ENCODE measurements around the gene LMTK3.
A peak's percentile ranks its signal among the peaks of the same experiment; 100 is the strongest.

LMTK3 gene

GRCh38 chr19:48446579-48446978 is 65.1 kb downstream of the LMTK3 start:
- TF ChIP-seq REST (IDR thresholded peaks at IDR 0.05; ENCODE audit: insufficient replicate concordance, low read depth), result peak; percentile 51
- no peak for TF ChIP-seq CTCF (IDR thresholded peaks at IDR 0.05; ENCODE audit: insufficient read depth, low read length)
- peak overlapping the region; percentile 82 for H3K27ac ChIP-seq (replicated peaks)
- H3K4me3 ChIP-seq (replicated peaks; ENCODE audit: insufficient read depth, low read length), result peak overlapping the region; percentile 99
- DNase-seq (ENCODE audit: low read depth in 1 of 2, low spot score in 1 of 2), result no peak
- H3K27me3 ChIP-seq (ENCODE audit: insufficient read depth, poor library complexity, severe bottlenecking), result peaks cover 15% of the 10 kb centered on the region

- H3K27me3 ChIP-seq (ENCODE audit: insufficient read depth, poor library complexity, severe bottlenecking), result peaks cover 17% of the 10 kb centered on the region
- H3K4me3 ChIP-seq (replicated peaks; ENCODE audit: insufficient read depth, low read length), result peak within 1 kb of the TSS; percentile 99
- TF ChIP-seq CTCF (IDR thresholded peaks at IDR 0.05; ENCODE audit: insufficient read depth, low read length) (no peak), SPI1 (IDR thresholded peaks at IDR 0.05; ENCODE audit: borderline replicate concordance, low read depth) (peak; percentile 48; the same call in 1 of the 2 replicates), POLR2AphosphoS5 (IDR thresholded peaks at IDR 0.05; ENCODE audit: low read depth) (peak; percentile 86), GABPA (IDR thresholded peaks at IDR 0.05; ENCODE audit: low read depth) (peak; percentile 78)
- peak; percentile 96 to 98 for DNase-seq (ENCODE audit: low read depth in 1 of 2, low spot score in 1 of 2)
- H3K27ac ChIP-seq (replicated peaks), result peak within 1 kb of the TSS; percentile 82
Observed at GRCh38 chr19:48445606-48446481, 65.8 kb downstream of the LMTK3 start, which contains the start of gene GRWD1. Gene GRWD1, plus strand, starts transcription at chr19:48445983. Its CDS starts 23 bp downstream, at chr19:48446006.

- Histone ChIP-seq H3K27ac (replicated peaks) (peak overlapping the region; percentile 82), H3K4me3 (replicated peaks; ENCODE audit: insufficient read depth, low read length) (peak overlapping the region; percentile 99), H3K27me3 (ENCODE audit: insufficient read depth, poor library complexity, severe bottlenecking) (peaks cover 17% of the 10 kb centered on the region)
- DNase-seq (ENCODE audit: low read depth in 1 of 2, low spot score in 1 of 2), result peak; percentile 33 to 68
- no peak for TF ChIP-seq CTCF (IDR thresholded peaks at IDR 0.05; ENCODE audit: insufficient read depth, low read length)
- TF ChIP-seq SPI1 (IDR thresholded peaks at IDR 0.05; ENCODE audit: borderline replicate concordance, low read depth), result no peak
- TF ChIP-seq GABPA (IDR thresholded peaks at IDR 0.05; ENCODE audit: low read depth), result no peak
- no peak for TF ChIP-seq POLR2AphosphoS5 (IDR thresholded peaks at IDR 0.05; ENCODE audit: low read depth)
- TF ChIP-seq REST (IDR thresholded peaks at IDR 0.05; ENCODE audit: insufficient replicate concordance, low read depth), result no peak
Observed at GRCh38 chr19:48445256-48445605, 66.4 kb downstream of the LMTK3 start.

- no peak overlapping the region for H3K27ac ChIP-seq (replicated peaks)
- TF ChIP-seq POLR2AphosphoS5 (IDR thresholded peaks at IDR 0.05; ENCODE audit: low read depth), result no peak
- TF ChIP-seq GABPA (IDR thresholded peaks at IDR 0.05; ENCODE audit: low read depth), result no peak
- no peak for TF ChIP-seq CTCF (IDR thresholded peaks at IDR 0.05; ENCODE audit: insufficient read depth, low read length)
- TF ChIP-seq SPI1 (IDR thresholded peaks at IDR 0.05; ENCODE audit: borderline replicate concordance, low read depth), result no peak
- no peak for DNase-seq (ENCODE audit: low read depth in 1 of 2, low spot score in 1 of 2)
- H3K4me3 ChIP-seq (replicated peaks; ENCODE audit: insufficient read depth, low read length), result 0 out of 2 replicates have a peak overlapping the region, but pooled peaks have one; percentile 99
- peaks cover 17% of the 10 kb centered on the region for H3K27me3 ChIP-seq (ENCODE audit: insufficient read depth, poor library complexity, severe bottlenecking)
Observed at GRCh38 chr19:48444936-48445200, 66.8 kb downstream of the LMTK3 start.
